RWPE1 (cell line): Measurements from ENCODE around the gene SCGB1C2.

Experiments used
- CTCF ChIA-PET: fragments of 350-600 bp; sonication (Branson Sonifier 250); formaldehyde crosslinking; extraction: SDS; loops from one replicate; lab custom pipeline; 2021; lab: Yijun Ruan, JAX
- POLR2A ChIA-PET: fragments of 400-600 bp; formaldehyde crosslinking; extraction: SDS; loops from one replicate; lab custom pipeline; 2020; ENCODE audit warnings: antibody characterized with exemption; ENCODE audit not compliant: low non-redundant PET; lab: Yijun Ruan, JAX
- DNase-seq: peaks from one replicate; pipeline ENCODE4 v3.0.0; 2012; ENCODE audit warnings: low spot score
- H3K27ac ChIP-seq: fragments of 450-650 bp; 2 replicates; pipeline ENCODE4 v1.5.1; 2017
- CTCF ChIP-seq: fragments of 450-650 bp; conservative IDR thresholded peaks from 2 replicates; pipeline ENCODE4 v1.5.1; 2017; ENCODE audit warnings: low read depth, mild to moderate bottlenecking

SCGB1C2 gene

GRCh38 chr17:179781-180380, 42.5 kb downstream of the SCGB1C2 start:
- TF ChIP-seq CTCF = no peak
- no peak for DNase-seq
- ChIA-PET POLR2A (no interaction called here), CTCF (no interaction called here)
- no peak overlapping the region for H3K27ac ChIP-seq

GRCh38 chr17:180381-181244, 43.2 kb downstream of the SCGB1C2 start:
- ChIA-PET POLR2A (no interaction called here), CTCF (no interaction called here)
- no peak overlapping the region for H3K27ac ChIP-seq
- no peak for TF ChIP-seq CTCF
- no peak for DNase-seq

- CTCF ChIA-PET = no interaction called here
- POLR2A ChIA-PET = no interaction called here
- DNase-seq = peak; percentile 59
- no peak within 1 kb of the TSS for H3K27ac ChIP-seq
- TF ChIP-seq CTCF = no peak
These were observed 44.1 kb downstream of the SCGB1C2 start, which contains the start of gene DOC2B for GRCh38 chr17:181245-182049. TSS of gene DOC2B (minus strand) at chr17:181650. CDS start at chr17:181479, 171 bp downstream.

- no peak for DNase-seq
- ChIA-PET CTCF (no interaction called here), POLR2A (no interaction called here)
- no peak for TF ChIP-seq CTCF
- no peak overlapping the region for H3K27ac ChIP-seq
These were observed 44.8 kb downstream of the SCGB1C2 start for GRCh38 chr17:182050-182751.

GRCh38 chr17:183021-183420, 45.7 kb downstream of the SCGB1C2 start:
- CTCF ChIA-PET = no interaction called here
- TF ChIP-seq CTCF = no peak
- POLR2A ChIA-PET = no interaction called here
- no peak overlapping the region for H3K27ac ChIP-seq
- DNase-seq = no peak
